Neural progenitor cell (in vitro differentiated cells): ENCODE results near the gene LTV1.

Experiments used
- CTCF ChIP-seq: fragments of 200-600 bp; sonication (generic); IDR thresholded peaks from 2 replicates; pipeline ENCODE4 v1.5.1; 2017; ENCODE audit warnings: antibody characterized with exemption, mild to moderate bottlenecking
- EZH2 ChIP-seq: fragments of 200-600 bp; sonication (generic); IDR thresholded peaks from 2 replicates; pipeline ENCODE4 v1.6.1; 2017; ENCODE audit warnings: antibody characterized with exemption, mild to moderate bottlenecking, moderate library complexity

- TF ChIP-seq EZH2 (no peak), CTCF (no peak)
Observed at GRCh38 chr6:143845033-143845432, 1.9 kb downstream of the LTV1 start.
